K562 (cell line): ENCODE data around the gene HTR6. TPM values are rescaled to one million over a fixed set of nuclear protein-coding genes. Genes with fewer than 3 reads are reported as not detected.

Experiments
- ATAC-seq: fragments of 200-7000 bp; cut with Tn5 transposase; 3 replicates; pipeline ENCODE4 v1.9.1; 2020; ENCODE audit warnings: moderate library complexity
- BruUV-seq: library from RNA; stranded (reverse); fragments of 400-500 nt; replicated peaks from 2 replicates; lab custom pipeline; 2021; lab: Mats Ljungman, UMichigan
- CTCF ChIA-PET: fragments of 300-600 bp; formaldehyde crosslinking; extraction: SDS; loops from one replicate; lab custom pipeline; 2021; ENCODE audit warnings: low intra/inter-chr PET ratio; lab: Yijun Ruan, JAX
- POLR2A ChIA-PET: fragments of 300-600, 350-650 bp; sonication (Branson Sonifier 250); formaldehyde crosslinking; extraction: SDS; loops from one replicate; lab custom pipeline; 2021; ENCODE audit warnings: antibody characterized with exemption, inconsistent platforms; lab: Yijun Ruan, JAX
- DNase-seq, 4 experiments: peaks; one replicate each; pipeline versions ENCODE4 v3.0.0 to v3.0.0-alpha.2; 2011 to 2018; ENCODE audit warnings: low spot score in 3 of 4, mixed read lengths in 3 of 4; ENCODE audit errors: extremely low read depth in 1 of 4
- FAIRE-seq: peaks from 2 replicates; lab custom pipeline; 2011; peaks lifted over from hg19 to GRCh38; lab: Jason Lieb, UNC
- H2AFZ ChIP-seq: 2 replicates; pipeline ENCODE4 v1.6.0; 2011; ENCODE audit warnings: low read depth, low read length, control low read depth, inconsistent platforms
- H3K27ac ChIP-seq: fragments of 200-600 bp; 3 replicates; pipeline ENCODE4 v1.8.0; 2011; ENCODE audit warnings: low read depth, mild to moderate bottlenecking, control low read depth, inconsistent platforms, low read length, moderate library complexity, mixed read lengths; ENCODE audit errors: extremely low read depth
- H3K27me3 ChIP-seq, 2 experiments: fragments of 300-600 bp in 1 of 2; 2 replicates in 1 of 2; 3 replicates in 1 of 2; pipeline versions ENCODE4 v1.6.0 to v1.8.0; 2011; ENCODE audit warnings: inconsistent platforms in 2 of 2, low read length in 2 of 2, mild to moderate bottlenecking in 1 of 2, mixed read lengths in 1 of 2, moderate library complexity in 1 of 2; ENCODE audit not compliant: control insufficient read depth in 2 of 2, insufficient read depth in 2 of 2
- H3K36me3 ChIP-seq: fragments of 300-600 bp; 3 replicates; pipeline ENCODE4 v1.8.0; 2011; ENCODE audit warnings: mild to moderate bottlenecking, low read length, inconsistent platforms; ENCODE audit not compliant: control insufficient read depth, insufficient read depth
- H3K4me1 ChIP-seq, 2 experiments: fragments of 200-600 bp in 1 of 2; replicated peaks in 1 of 2; 2 replicates in 1 of 2; 3 replicates in 1 of 2; pipeline versions ENCODE4 v1.5.1 to v1.8.0; 2011; ENCODE audit warnings: inconsistent platforms in 2 of 2, low read length in 2 of 2, mild to moderate bottlenecking in 1 of 2, mixed read lengths in 1 of 2, moderate library complexity in 1 of 2; ENCODE audit not compliant: control insufficient read depth in 2 of 2, insufficient read depth in 2 of 2
- H3K4me2 ChIP-seq: 2 replicates; pipeline ENCODE4 v1.6.1; 2011; ENCODE audit warnings: low read length, control low read depth, inconsistent platforms, mixed read lengths; ENCODE audit not compliant: insufficient read depth
- H3K4me3 ChIP-seq: fragments of 200-600 bp; sonication (generic), shearing (Covaris generic); 2 replicates; pipeline ENCODE4 v1.5.1; 2016; ENCODE audit warnings: control low read depth, inconsistent platforms
- H3K79me2 ChIP-seq: fragments of 200-600 bp; 3 replicates; pipeline ENCODE4 v1.8.0; 2011; ENCODE audit warnings: low read length, inconsistent platforms; ENCODE audit not compliant: control insufficient read depth, insufficient read depth
- H3K9ac ChIP-seq, 2 experiments: 2 replicates each; pipeline versions ENCODE4 v1.6.0 to v1.6.1; 2011; ENCODE audit warnings: low read depth in 2 of 2, low read length in 2 of 2, control low read depth in 1 of 2, inconsistent platforms in 1 of 2, mild to moderate bottlenecking in 1 of 2, mixed read lengths in 1 of 2; ENCODE audit not compliant: insufficient read depth in 1 of 2
- H3K9me1 ChIP-seq: one replicate; pipeline ENCODE4 v1.6.0; 2011; ENCODE audit warnings: inconsistent platforms, mild to moderate bottlenecking, low read length, moderate library complexity; ENCODE audit not compliant: control insufficient read depth, insufficient read depth
- H3K9me3 ChIP-seq: replicated peaks from 2 replicates; pipeline ENCODE4 v1.5.1; 2011; ENCODE audit warnings: low read depth, low read length, inconsistent platforms; ENCODE audit not compliant: control insufficient read depth, insufficient read depth
- H4K20me1 ChIP-seq: replicated peaks from 2 replicates; pipeline ENCODE4 v1.6.1; 2011; ENCODE audit warnings: low read length, inconsistent platforms, mixed read lengths; ENCODE audit not compliant: control insufficient read depth, insufficient read depth
- FOSL1 ChIP-seq: fragments of 200-800 bp; sonication (Bioruptor generic); conservative IDR thresholded peaks from 2 replicates; pipeline ENCODE4 v1.6.1; 2016; ENCODE audit warnings: missing genetic modification characterization, missing compliant biosample characterization
- GTF2A2 ChIP-seq: IDR thresholded peaks from 2 replicates; pipeline ENCODE4 v1.6.1; 2016; ENCODE audit warnings: mild to moderate bottlenecking, missing genetic modification characterization, missing compliant biosample characterization
- NFIC ChIP-seq: fragments of 450-650 bp; IDR thresholded peaks from 2 replicates; pipeline ENCODE4 v1.6.1; 2017; ENCODE audit warnings: mild to moderate bottlenecking, inconsistent platforms
- PRMT5 ChIP-seq: sonication (generic); formaldehyde crosslinking; IDR thresholded peaks from 2 replicates; pipeline ENCODE4 v1.5.0; 2020; ENCODE audit warnings: missing genetic modification reagents
- PYGO2 ChIP-seq: fragments of 450-650 bp; IDR thresholded peaks from 2 replicates; pipeline ENCODE4 v1.6.1; 2016; ENCODE audit warnings: mild to moderate bottlenecking, missing genetic modification characterization, moderate library complexity, missing compliant biosample characterization
- RBBP5 ChIP-seq: fragments of 200-600 bp; sonication (generic); IDR thresholded peaks from 2 replicates; pipeline ENCODE4 v1.6.1; 2012; ENCODE audit warnings: borderline replicate concordance, mild to moderate bottlenecking, low read length, control low read depth, inconsistent platforms; ENCODE audit not compliant: insufficient read depth, poor library complexity, severe bottlenecking
- SMAD3 ChIP-seq: fragments of 450-650 bp; formaldehyde crosslinking; conservative IDR thresholded peaks from 2 replicates; pipeline ENCODE4 v1.4.0; 2020; ENCODE audit warnings: mild to moderate bottlenecking
- ZFP36 ChIP-seq: fragments of 150-350 bp; IDR thresholded peaks from 2 replicates; pipeline ENCODE4 v1.6.1; 2018; ENCODE audit warnings: low read length, low read depth; ENCODE audit not compliant: partially characterized antibody
- ZNF12 ChIP-seq: sonication (generic); formaldehyde crosslinking; IDR thresholded peaks from 2 replicates; pipeline ENCODE4 v1.4.0; 2020; ENCODE audit warnings: mild to moderate bottlenecking, missing genetic modification reagents
- ZNF143 ChIP-seq: sonication (generic); formaldehyde crosslinking; IDR thresholded peaks from 2 replicates; pipeline ENCODE4 v1.9.0; 2022; ENCODE audit warnings: mild to moderate bottlenecking, missing genetic modification reagents
- ZNF3 ChIP-seq: fragments of 250-450 bp; sonication (Bioruptor Pico); IDR thresholded peaks from 2 replicates; pipeline ENCODE4 v1.5.0; 2021; ENCODE audit warnings: mild to moderate bottlenecking, moderate library complexity
- ZNF436 ChIP-seq: fragments of 250-450, 450-650 bp; sonication (Bioruptor Pico); formaldehyde crosslinking; IDR thresholded peaks from 2 replicates; pipeline ENCODE4 v1.7.0; 2020; ENCODE audit warnings: mild to moderate bottlenecking
- WGBS: fragments of 100-300 bp; shearing (Covaris generic); methylation state at CpG from one replicate; pipeline ENCODE4 v1.1.6; 2016; ENCODE audit warnings: low coverage, mixed read lengths; ENCODE audit not compliant: insufficient coverage; ENCODE audit errors: missing lambda C conversion rate; 5-methylcytosine and 5-hydroxymethylcytosine counted together
- in situ Hi-C: fragments of 300-500 bp; cut with MboI; formaldehyde crosslinking; loops from 4 replicates; pipeline ENCODE4 v1.15.0; 2018; ENCODE audit warnings: inconsistent platforms, mixed read lengths
- intact Hi-C: fragments of 100-400 bp; cut with micrococcal nuclease; formaldehyde crosslinking; loops from 2 replicates; pipeline ENCODE4 v1.14.2; 2022
- polyA plus RNA-seq, 8 experiments: library from polyadenylated mRNA; depleted of rRNA in 4 of 8; stranded (reverse) in 5 of 8; unstranded in 3 of 8; fragments of >200 nt; fragmentation: Nextera tagmentation in 2 of 8; fragmentation: Illumina TruSeq in 1 of 8; extraction: Ambion mirVana in 2 of 8; extraction: Trizol in 1 of 8; gene quantifications; 2 replicates each; pipeline versions ENCODE4 v1.2.1 to v1.2.3, GENCODE V29; 2011 to 2014; ENCODE audit warnings: inconsistent platforms in 1 of 8, missing spikeins in 1 of 8
- total RNA-seq, 7 experiments: library from RNA; depleted of rRNA in 6 of 7; stranded (reverse); fragments of >200 nt in 6 of 7; fragmentation: Illumina TruSeq in 2 of 7; extraction: Trizol in 2 of 7; gene quantifications; 2 replicates each; pipeline versions ENCODE4 v1.2.1 to v1.2.3, GENCODE V29; 2011 to 2021; ENCODE audit warnings: low replicate concordance in 1 of 7
- TF ChIP-seq, protein P1 (sequence below): fragments of 450-650 bp; conservative IDR thresholded peaks from 2 replicates; pipeline ENCODE4 v1.6.1; 2016; ENCODE audit warnings: missing genetic modification characterization, low read depth, mild to moderate bottlenecking, control low read depth, missing compliant biosample characterization
- TF ChIP-seq, protein P2 (sequence below): fragments of 450-650 bp; formaldehyde crosslinking; IDR thresholded peaks from 2 replicates; pipeline ENCODE4 v1.4.0; 2020; ENCODE audit warnings: mild to moderate bottlenecking, moderate library complexity
- TF ChIP-seq, protein P3 (sequence below): fragments of 450-650 bp; formaldehyde crosslinking; IDR thresholded peaks from 2 replicates; pipeline ENCODE4 v1.4.0; 2022; ENCODE audit warnings: mild to moderate bottlenecking, moderate library complexity

The HTR6 gene
- total and polyA plus RNA-seq, 9 of the 15 experiments (the other 6 are each of a cell fraction or from before 2014, with no cell fraction given) = not detected

DNA sequence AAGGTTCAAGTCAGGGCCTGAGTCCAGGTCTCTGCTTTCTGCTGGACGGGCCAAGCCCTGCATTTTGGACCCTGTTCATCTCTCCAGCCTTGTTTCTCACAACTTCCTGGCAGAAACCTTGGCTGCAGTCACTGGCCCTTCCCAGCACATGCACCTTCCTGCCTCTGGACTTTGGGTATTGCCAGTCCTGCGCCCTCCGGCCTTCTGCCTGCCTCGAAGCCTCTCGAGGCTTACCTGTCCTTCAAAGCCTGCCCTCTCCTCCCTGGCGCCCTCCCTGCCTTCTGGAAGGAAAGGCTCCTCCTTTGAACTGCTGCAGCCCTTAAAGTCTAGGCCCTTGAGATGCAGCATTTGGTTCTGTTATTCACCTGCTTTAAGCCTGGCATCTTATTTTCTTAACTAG lies 52.8 kb downstream of the HTR6 start:
- no peak overlapping the region for H3K27ac ChIP-seq
- H3K79me2 ChIP-seq = no peaks in the 10 kb centered on the region
- no peak overlapping the region for H3K4me3 ChIP-seq
- H3K4me1 ChIP-seq = no peaks in the 10 kb centered on the region
- intact Hi-C loops = no loop called here
- FAIRE-seq (no peak), DNase-seq (no peak), ATAC-seq (no peak)
- POLR2A ChIA-PET = no interaction called here
- no peak overlapping the region for H3K4me2 ChIP-seq
- TF ChIP-seq RBBP5 (no peak), SMAD3 (CRISPR knock-in tag) (no peak), PRMT5 (no peak), ZNF436 (CRISPR knock-in tag) (no peak), NFIC (no peak), GTF2A2 (tag) (no peak), ZFP36 (no peak), ZNF12 (no peak), PYGO2 (tag) (no peak), FOSL1 (tag) (no peak), ZNF143 (CRISPR knock-in tag) (no peak), ZNF3 (no peak)
- TF ChIP-seq, protein P1, sequence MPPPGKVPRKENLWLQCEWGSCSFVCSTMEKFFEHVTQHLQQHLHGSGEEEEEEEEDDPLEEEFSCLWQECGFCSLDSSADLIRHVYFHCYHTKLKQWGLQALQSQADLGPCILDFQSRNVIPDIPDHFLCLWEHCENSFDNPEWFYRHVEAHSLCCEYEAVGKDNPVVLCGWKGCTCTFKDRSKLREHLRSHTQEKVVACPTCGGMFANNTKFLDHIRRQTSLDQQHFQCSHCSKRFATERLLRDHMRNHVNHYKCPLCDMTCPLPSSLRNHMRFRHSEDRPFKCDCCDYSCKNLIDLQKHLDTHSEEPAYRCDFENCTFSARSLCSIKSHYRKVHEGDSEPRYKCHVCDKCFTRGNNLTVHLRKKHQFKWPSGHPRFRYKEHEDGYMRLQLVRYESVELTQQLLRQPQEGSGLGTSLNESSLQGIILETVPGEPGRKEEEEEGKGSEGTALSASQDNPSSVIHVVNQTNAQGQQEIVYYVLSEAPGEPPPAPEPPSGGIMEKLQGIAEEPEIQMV (tag) = no peak
- TF ChIP-seq, protein P2, sequence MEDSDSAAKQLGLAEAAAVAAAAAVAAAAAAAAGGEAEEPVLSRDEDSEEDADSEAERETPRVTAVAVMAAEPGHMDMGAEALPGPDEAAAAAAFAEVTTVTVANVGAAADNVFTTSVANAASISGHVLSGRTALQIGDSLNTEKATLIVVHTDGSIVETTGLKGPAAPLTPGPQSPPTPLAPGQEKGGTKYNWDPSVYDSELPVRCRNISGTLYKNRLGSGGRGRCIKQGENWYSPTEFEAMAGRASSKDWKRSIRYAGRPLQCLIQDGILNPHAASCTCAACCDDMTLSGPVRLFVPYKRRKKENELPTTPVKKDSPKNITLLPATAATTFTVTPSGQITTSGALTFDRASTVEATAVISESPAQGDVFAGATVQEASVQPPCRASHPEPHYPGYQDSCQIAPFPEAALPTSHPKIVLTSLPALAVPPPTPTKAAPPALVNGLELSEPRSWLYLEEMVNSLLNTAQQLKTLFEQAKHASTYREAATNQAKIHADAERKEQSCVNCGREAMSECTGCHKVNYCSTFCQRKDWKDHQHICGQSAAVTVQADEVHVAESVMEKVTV (CRISPR knock-in tag) = no peak
- TF ChIP-seq, protein P3, sequence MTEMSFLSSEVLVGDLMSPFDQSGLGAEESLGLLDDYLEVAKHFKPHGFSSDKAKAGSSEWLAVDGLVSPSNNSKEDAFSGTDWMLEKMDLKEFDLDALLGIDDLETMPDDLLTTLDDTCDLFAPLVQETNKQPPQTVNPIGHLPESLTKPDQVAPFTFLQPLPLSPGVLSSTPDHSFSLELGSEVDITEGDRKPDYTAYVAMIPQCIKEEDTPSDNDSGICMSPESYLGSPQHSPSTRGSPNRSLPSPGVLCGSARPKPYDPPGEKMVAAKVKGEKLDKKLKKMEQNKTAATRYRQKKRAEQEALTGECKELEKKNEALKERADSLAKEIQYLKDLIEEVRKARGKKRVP (CRISPR knock-in tag) = no peak
- H3K27me3 ChIP-seq = peaks cover 11 to 24% of the 10 kb centered on the region in 2 experiments; a peak in 4 of 5 replicates
- peaks cover 6% of the 10 kb centered on the region; the same call in 1 of the 2 replicates for H4K20me1 ChIP-seq
- H2AFZ ChIP-seq = no peak overlapping the region
- H3K36me3 ChIP-seq = no peaks in the 10 kb centered on the region
- no peaks in the 10 kb centered on the region for H3K9me3 ChIP-seq
- WGBS = 0% methylated on average over 6 of the region's 6 CpGs
- CTCF ChIA-PET = no interaction called here
- in situ Hi-C loops = no loop called here
- BruUV-seq = no TSS peak
- H3K9ac ChIP-seq = no peak overlapping the region
- H3K9me1 ChIP-seq = no peaks in the 10 kb centered on the region
